Measurements from ENCODE around the gene WDR37. TPM values are rescaled to one million over a fixed set of nuclear protein-coding genes. Genes with fewer than 3 reads are reported as not detected.

Gene WDR37
- total RNA-seq, 2 experiments from 2014 or later, result 17.2 to 17.9 TPM

DNA sequence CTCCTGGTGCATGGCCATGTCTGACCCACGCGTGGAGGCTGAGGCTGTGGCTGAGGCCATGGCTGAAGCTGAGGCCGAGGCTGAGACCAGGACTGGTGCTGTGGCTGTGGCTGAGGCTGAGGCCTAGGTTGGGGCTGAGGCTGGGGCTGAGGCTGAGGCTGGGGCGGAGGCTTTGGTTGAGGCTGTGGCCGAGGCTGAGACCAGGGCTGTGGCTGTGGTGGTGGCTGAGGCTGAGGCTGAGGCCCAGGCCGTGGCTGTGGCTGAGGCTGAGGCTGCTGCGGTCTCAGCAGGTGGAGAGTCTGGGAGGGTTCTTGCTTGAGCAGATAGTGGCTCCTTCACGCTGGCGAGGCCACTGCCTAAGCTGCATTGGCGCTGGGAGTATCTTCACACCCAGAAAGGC lies 76.4 kb downstream of the WDR37 start:
- peaks cover 12% of the 10 kb centered on the region for H3K4me1 Mint-ChIP-seq (ENCODE audit: low read depth)
- peak overlapping the region; percentile 25 for H3K27ac Mint-ChIP-seq
- ChIA-PET POLR2A (no interaction called here), CTCF (no interaction called here)
- H3K4me3 Mint-ChIP-seq, result no peak overlapping the region
- peak; percentile 17 for ATAC-seq
- no peaks in the 10 kb centered on the region for H3K9me3 Mint-ChIP-seq
- H3K27me3 Mint-ChIP-seq, result no peaks in the 10 kb centered on the region
- TF ChIP-seq, protein P1, sequence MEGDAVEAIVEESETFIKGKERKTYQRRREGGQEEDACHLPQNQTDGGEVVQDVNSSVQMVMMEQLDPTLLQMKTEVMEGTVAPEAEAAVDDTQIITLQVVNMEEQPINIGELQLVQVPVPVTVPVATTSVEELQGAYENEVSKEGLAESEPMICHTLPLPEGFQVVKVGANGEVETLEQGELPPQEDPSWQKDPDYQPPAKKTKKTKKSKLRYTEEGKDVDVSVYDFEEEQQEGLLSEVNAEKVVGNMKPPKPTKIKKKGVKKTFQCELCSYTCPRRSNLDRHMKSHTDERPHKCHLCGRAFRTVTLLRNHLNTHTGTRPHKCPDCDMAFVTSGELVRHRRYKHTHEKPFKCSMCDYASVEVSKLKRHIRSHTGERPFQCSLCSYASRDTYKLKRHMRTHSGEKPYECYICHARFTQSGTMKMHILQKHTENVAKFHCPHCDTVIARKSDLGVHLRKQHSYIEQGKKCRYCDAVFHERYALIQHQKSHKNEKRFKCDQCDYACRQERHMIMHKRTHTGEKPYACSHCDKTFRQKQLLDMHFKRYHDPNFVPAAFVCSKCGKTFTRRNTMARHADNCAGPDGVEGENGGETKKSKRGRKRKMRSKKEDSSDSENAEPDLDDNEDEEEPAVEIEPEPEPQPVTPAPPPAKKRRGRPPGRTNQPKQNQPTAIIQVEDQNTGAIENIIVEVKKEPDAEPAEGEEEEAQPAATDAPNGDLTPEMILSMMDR (IDR thresholded peaks at IDR 0.05), result no peak
- no peak for DNase-seq
- H3K36me3 Mint-ChIP-seq (ENCODE audit: low read depth), result peaks cover 39% of the 10 kb centered on the region
- intact Hi-C loops (cut with micrococcal nuclease), result no loop called here

DNA sequence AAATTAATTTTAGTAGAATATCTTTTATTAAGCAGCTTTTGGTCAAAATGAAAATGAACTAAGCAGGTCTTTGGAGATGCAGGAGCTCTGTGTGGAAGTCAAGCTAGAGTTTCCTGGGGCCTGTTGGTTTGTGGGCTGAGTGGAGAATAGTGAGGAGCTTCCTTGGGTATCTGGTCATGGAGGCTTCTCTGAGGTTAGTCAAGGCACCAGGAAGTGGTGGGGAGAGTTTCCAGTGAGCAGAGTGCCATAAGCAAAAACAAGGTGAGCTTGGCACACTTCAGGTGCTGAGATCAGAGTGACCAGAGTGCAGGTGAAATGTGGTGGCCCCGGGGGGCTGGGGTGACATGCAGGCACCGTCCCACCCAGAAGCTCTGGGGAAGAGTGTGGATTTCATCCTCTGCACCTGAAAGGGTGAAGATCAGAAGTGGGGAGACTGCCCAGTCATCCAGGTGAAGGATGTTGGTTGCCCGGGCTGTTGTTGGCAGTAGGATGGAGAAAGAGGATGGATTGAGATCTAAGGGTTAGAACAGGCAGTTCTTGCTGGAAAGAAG lies 77.4 kb downstream of the WDR37 start:
- peaks cover 33% of the 10 kb centered on the region for H3K36me3 Mint-ChIP-seq (ENCODE audit: low read depth)
- ChIA-PET POLR2A (no interaction called here), CTCF (interaction anchor here (1.2 kb wide), 1 partner anchor 24 kb away, joined by 5 read pairs; no protein-coding TSS in a partner anchor)
- no peak for DNase-seq
- intact Hi-C loops (cut with micrococcal nuclease), result no loop called here
- H3K9me3 Mint-ChIP-seq, result peaks cover 5% of the 10 kb centered on the region
- peaks cover 12% of the 10 kb centered on the region for H3K4me1 Mint-ChIP-seq (ENCODE audit: low read depth)
- peak overlapping the region; percentile 36 for H3K27ac Mint-ChIP-seq
- peak; percentile 24 for ATAC-seq
- TF ChIP-seq, protein P1 (IDR thresholded peaks at IDR 0.05), result no peak
- no peak overlapping the region for H3K4me3 Mint-ChIP-seq
- no peaks in the 10 kb centered on the region for H3K27me3 Mint-ChIP-seq

DNA sequence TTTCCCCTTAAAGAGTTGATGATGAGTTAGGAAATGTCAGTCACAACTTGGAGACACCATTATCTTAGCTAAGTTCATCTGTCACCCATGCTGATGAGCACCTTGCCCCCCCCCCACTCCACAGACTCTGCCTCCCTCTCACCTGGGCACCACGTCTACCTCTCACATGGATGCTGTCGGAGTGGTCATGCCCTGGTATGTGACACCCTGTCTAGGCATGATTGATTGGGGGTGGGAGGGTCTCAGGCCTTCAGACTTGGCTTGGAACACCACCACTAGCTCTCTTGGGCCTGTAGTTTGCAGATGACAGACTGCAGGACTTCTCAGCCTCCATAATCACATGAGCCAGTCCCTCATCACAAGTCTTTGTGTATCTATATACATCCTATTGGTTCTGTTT lies 78.0 kb downstream of the WDR37 start:
- ChIA-PET POLR2A (no interaction called here), CTCF (interaction anchor here (1.2 kb wide), 1 partner anchor 24 kb away, joined by 5 read pairs; no protein-coding TSS in a partner anchor)
- Mint-ChIP-seq H3K27me3 (no peaks in the 10 kb centered on the region), H3K27ac (no peak overlapping the region), H3K9me3 (peaks cover 11% of the 10 kb centered on the region), H3K36me3 (ENCODE audit: low read depth) (peaks cover 27% of the 10 kb centered on the region), H3K4me3 (no peak overlapping the region), H3K4me1 (ENCODE audit: low read depth) (peaks cover 12% of the 10 kb centered on the region)
- DNase-seq (no peak), ATAC-seq (no peak)
- TF ChIP-seq, protein P1 (IDR thresholded peaks at IDR 0.05), result no peak
- intact Hi-C loops (cut with micrococcal nuclease), result no loop called here

DNA sequence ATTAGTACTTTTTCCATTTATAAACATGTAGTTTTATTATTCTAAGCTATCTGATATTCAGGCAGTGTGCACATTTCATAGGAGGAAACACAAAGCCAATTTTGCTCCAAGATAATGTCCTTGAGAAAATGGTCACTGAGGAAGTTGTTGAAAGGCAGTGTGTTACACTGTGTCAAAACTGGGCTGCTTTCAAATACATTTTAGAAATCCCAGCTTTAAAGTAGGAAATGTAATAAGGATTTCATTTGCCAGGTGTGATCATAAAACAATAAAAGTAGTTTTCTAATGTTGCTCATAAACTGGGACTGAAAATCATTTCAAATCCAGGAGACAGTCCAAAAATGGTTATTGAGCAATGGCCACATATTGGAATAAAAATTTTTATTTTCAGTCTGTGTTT lies 80.1 kb downstream of the WDR37 start:
- no peaks in the 10 kb centered on the region for H3K27me3 Mint-ChIP-seq
- DNase-seq (no peak), ATAC-seq (no peak)
- H3K4me1 Mint-ChIP-seq (ENCODE audit: low read depth), result peaks cover 12% of the 10 kb centered on the region
- H3K9me3 Mint-ChIP-seq, result peaks cover 15% of the 10 kb centered on the region
- no peak overlapping the region for H3K27ac Mint-ChIP-seq
- H3K4me3 Mint-ChIP-seq, result no peak overlapping the region
- intact Hi-C loops (cut with micrococcal nuclease), result no loop called here
- POLR2A ChIA-PET, result no interaction called here
- TF ChIP-seq, protein P1 (IDR thresholded peaks at IDR 0.05), result no peak
- CTCF ChIA-PET, result interaction anchor here (0.9 kb wide), 1 partner anchor 232 kb away, joined by 3 read pairs; no protein-coding TSS in a partner anchor
- peaks cover 10% of the 10 kb centered on the region for H3K36me3 Mint-ChIP-seq (ENCODE audit: low read depth)

DNA sequence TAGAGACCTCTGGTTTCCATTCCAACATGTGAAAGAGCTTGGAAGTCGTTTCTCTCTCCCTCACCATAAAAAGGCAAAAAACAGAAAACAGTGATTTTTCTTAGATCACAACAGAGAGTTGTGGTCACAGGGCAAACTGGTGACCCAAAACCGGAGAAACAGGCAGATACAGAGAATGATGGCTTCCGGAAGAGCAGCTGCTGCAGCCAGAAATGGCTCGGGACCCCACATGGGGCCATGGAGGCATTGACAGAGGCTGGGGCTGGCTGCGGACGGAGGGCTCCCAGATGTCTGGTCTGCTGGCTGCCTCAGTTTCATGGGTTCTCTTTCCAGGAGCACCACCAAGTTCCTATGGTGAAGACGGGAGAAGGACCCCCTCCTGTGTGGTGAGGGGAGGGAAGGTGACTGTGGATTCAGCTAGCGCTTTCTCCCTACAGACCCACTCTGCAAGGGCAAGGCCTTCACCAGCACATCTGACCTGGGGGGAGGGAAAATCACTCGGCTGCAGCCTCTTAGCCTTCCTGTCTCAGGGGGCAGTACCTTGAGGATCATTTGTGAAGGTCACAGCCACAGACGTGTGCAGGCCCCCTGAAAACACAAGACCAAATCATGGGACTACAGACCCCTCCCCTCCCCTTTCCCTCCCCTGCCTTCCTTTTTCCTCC lies 81.4 kb downstream of the WDR37 start:
- Mint-ChIP-seq H3K36me3 (ENCODE audit: low read depth) (peaks cover under 1% of the 10 kb centered on the region), H3K9me3 (peaks cover 15% of the 10 kb centered on the region), H3K4me1 (ENCODE audit: low read depth) (peaks cover 11% of the 10 kb centered on the region), H3K4me3 (no peak overlapping the region), H3K27ac (no peak overlapping the region), H3K27me3 (no peaks in the 10 kb centered on the region)
- ATAC-seq (no peak), DNase-seq (no peak)
- ChIA-PET POLR2A (no interaction called here), CTCF (no interaction called here)
- intact Hi-C loops (cut with micrococcal nuclease), result no loop called here
- TF ChIP-seq, protein P1 (IDR thresholded peaks at IDR 0.05), result no peak
